ENCODE measurements around the gene UCN3.
A peak's percentile ranks its signal among the peaks of the same experiment; 100 is the strongest.

Gene UCN3, protein sequence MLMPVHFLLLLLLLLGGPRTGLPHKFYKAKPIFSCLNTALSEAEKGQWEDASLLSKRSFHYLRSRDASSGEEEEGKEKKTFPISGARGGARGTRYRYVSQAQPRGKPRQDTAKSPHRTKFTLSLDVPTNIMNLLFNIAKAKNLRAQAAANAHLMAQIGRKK
- total RNA-seq = 0 to 0.44 (median 0) reads per million in 17 experiments

DNA sequence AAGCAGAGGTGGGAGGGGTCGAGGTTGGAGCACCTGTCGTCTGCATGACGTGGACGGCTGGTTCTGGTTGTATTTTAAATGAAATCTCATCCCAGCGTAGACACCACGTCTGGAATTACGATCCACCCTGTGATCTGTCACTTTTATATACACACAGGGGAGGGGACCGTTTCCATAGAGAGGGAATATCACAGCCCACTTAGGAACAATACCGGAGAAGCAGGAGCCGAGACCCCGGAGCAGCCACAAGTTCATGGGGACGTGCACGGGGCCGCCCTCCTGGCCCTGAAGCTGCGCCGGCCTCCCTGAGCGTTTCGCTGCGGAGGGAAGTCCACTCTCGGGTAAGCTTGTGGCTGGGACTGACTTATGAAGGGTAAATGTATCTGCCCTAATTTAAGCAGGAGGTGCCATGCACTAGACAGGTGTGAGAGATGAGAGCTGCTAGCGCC, at the start of gene UCN3:
Gene UCN3 (plus strand): TSS at position 77 of the 449 bp plus-strand sequence. CDS start 8,755 bp downstream, outside the sequence.
- DNase-seq = no peak

GRCh38 chr10:5317547-5318107, 47.1 kb upstream of the UCN3 start:
- DNase-seq = peak; percentile 42 to 63 (median 44)

DNA sequence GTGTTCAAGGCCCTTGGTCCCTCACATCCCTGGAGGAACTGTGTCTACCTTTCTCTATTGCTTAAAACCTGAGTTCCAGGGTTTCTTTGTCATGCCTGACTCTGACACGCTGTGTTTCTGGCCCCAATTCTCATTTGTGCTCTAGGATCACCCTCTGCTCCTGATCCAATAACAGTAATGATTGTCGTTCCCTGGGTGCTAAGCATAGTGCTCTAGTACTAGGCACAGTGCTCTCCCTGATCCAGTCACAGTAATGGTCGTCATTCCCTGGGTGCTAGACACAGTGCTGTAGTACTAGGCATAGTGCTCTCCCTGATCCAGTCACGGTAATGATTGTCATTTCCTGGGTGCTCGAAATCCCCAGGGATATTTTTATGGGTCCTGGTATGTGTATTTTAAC, 46.6 kb upstream of the UCN3 start:
- no peak for DNase-seq

DNA sequence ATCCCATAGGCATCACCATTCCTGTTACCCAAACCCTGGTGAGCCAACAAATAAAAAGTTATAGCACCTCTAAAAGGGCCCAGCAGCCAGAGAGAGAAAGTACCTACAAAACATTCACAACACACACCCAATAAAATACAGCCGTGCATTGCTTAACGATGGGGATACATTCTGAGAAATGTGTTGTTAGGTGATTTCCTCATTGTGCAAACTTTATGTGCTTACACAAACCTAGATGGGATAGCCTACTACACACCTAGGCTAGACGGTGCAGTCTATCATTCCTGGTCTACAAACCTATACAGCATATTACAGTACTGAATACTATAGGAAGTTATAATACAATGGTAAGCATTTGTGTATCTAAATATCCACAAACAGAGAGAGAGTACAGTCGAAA, 44.9 kb upstream of the UCN3 start:
- no peak for DNase-seq

- DNase-seq = peak in 1 of 4 experiments; percentile 7
Measured at GRCh38 chr10:5321273-5321672, 43.5 kb upstream of the UCN3 start.

DNA sequence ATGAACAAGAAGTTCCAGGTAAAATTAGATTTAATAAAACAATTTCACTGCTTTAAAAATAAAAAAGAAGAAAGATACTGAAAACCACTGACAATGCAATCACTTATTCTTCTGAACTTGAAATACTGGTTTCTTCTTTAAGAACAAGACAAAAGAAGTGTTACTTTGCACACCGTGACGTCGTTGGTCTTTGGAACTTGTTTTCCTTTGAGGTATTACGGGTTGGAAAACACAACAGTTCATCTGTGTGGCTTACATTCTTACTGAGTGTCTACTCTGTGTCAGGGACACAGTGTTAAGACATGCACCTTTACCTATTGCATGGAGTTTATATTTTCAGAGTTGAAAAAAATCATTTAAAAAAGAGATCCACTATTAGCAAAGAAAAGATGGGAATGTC, 41.3 kb upstream of the UCN3 start:
- DNase-seq = no peak

GRCh38 chr10:5325076-5325475, 39.7 kb upstream of the UCN3 start:
- peak in 3 of 4 experiments; percentile 8 to 19 (median 11) for DNase-seq

GRCh38 chr10:5334196-5334880, 30.4 kb upstream of the UCN3 start:
- DNase-seq = peak in 3 of 4 experiments; percentile 8 to 61 (median 37)

DNA sequence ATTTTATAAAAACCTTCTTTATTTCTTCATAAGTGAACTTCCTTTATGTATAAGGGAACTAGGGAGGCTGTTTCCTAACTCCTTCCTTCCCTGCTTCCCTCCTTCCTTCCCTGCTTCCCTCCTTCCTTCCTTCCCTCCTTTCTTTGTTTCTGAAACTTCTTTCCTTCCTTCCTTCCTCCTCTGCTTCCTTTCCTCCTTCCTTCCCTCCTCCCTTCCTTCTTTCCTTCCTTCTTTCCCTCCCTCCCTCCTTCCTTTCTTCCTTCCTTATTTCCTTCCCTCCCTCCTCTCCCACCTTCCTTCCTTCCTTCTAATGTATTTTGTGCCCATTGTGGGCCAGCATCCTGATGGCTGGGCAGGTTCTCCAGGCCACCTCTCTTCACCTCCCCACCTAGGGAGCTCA, 26.8 kb upstream of the UCN3 start:
- no peak for DNase-seq

GRCh38 chr10:5343092-5343491, 21.7 kb upstream of the UCN3 start:
- no peak for DNase-seq

- DNase-seq = peak in 3 of 4 experiments; percentile 21 to 49 (median 29)
Measured at GRCh38 chr10:5343561-5343960, 21.2 kb upstream of the UCN3 start.

DNA sequence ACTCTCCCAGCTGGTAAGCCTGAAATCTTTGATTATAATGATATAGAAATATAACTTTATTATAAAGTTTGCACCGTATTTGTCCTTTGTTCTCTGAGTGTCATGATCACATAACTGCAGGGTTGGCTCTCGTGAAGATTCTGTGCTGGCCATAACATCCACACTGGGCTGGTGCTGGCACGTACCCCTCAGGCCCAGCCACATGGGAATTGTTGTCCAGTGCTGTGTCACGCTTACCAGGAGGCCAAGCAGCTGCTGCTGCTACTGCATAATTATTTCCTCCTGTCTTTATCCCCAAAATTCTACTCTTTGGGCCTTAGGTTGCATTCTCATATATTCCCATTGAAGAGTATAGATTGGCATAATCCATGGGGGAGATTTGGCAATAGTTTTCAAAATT, 20.8 kb upstream of the UCN3 start:
- no peak for DNase-seq

- DNase-seq = no peak
Measured at GRCh38 chr10:5344746-5345145, 20.0 kb upstream of the UCN3 start.

- DNase-seq = no peak
Measured at GRCh38 chr10:5346881-5347280, 17.9 kb upstream of the UCN3 start.

DNA sequence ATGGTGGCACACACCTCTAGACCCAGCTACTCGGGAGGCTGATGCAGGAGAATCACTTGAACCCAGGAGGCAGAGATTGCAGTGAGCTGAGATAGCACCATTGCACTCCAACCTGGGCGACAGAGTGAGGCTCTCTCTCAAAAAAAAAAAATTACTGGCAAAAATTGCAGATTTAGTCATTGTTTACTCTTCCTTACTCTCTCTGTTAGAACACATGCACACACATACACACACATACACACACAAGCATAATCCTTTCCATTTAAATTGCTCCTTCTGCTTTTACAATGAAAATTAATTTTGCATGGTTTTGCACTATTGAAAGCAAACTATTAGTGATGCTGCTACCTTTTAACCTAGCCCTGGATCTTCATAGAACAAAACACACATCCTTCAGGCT, 15.4 kb upstream of the UCN3 start:
- DNase-seq = no peak

DNA sequence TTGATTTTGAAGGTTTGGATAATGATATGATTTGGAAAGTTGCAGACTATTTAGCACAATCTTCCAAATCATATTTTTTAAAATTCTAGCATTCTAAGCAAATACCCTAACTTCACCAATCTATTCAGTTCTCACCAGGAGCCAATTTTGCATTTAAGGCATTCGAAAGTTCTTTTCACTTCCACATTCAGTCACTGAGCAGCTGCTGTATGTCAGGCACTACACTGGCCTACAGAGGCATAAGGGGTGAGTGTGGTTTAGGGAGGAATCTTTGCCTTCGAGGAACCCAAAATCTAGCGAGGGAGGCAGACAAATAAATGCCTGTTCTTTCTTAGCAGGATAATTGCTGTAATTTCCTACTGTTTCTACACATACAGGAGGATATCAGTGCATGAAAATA, 10.7 kb upstream of the UCN3 start:
- peak in 2 of 4 experiments; percentile 6 to 18 for DNase-seq

GRCh38 chr10:5355594-5356301, 9.0 kb upstream of the UCN3 start:
- DNase-seq = no peak

- DNase-seq = no peak
Measured at GRCh38 chr10:5356302-5356763, 8.4 kb upstream of the UCN3 start.

DNA sequence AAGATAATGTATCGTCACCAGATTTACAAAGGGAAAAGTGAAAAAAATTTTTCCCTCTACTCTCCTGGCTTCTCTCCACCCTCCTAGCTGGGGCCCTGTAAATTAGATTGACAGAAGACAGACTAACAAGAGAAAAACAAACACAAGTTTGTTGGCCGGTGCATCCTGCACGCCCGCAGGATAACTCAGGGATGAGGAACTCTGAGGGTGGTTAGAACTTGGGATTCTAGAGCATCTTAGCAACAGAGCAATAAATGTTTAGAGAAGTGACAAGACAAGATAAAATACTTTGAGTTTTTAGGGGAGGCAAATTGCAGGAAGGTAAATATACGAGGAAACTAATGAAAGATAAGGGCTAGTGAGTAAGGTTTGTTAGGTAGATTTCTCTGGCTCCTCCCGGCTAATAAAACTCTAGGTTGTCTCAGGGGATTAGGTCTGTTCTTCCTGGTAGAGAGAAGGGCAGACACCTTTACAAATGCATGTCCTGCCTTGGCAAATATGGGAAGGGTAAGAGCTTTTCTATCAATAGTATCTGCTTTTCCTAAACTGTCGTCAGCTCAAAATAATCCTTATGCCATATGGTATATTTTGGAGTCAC, 4.3 kb upstream of the UCN3 start:
- no peak for DNase-seq

GRCh38 chr10:5361966-5362365, 2.8 kb upstream of the UCN3 start:
- no peak for DNase-seq

- no peak for DNase-seq
Measured at GRCh38 chr10:5362873-5363272, 1.9 kb upstream of the UCN3 start.

DNA sequence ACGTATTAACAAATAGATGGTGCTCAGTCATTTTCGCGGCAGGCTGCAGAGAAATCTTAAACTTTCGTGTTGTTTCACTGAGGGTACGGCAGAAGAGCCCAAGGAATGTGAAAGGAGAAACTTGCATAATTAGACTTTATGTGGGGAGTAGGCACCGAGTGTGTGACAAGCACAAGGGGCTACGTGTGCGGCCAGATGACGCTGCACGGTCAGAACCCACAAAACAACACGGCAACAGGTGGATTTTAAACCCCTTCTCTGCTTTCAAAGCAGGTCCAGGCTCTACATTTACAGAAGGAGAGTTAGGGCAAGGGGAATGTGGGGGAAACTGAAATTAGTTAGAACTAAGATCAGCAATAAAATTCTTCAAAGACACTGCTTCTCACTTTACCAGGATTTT, 392 bp upstream of the UCN3 start:
- no peak for DNase-seq

- no peak for DNase-seq
Measured at GRCh38 chr10:5365928-5366327, 1.2 kb downstream of the UCN3 start.
